Activated CD8-positive, alpha-beta T cell treated with anti-CD3 and anti-CD28 coated beads for 36 hours (primary cell): Measurements from ENCODE around the gene PLEKHO2. TPM values are rescaled to one million over a fixed set of nuclear protein-coding genes. Genes with fewer than 3 reads are reported as not detected.

Experiments used
- ATAC-seq: fragments of 200-7000 bp; cut with Tn5 transposase; one replicate; pipeline ENCODE4 v1.10.0; 2021; ENCODE audit warnings: mild to moderate bottlenecking, moderate library complexity
- CTCF ChIA-PET: fragments of 350-600 bp; sonication (Branson Sonifier 250); formaldehyde crosslinking; loops from one replicate; lab custom pipeline; 2021; ENCODE audit warnings: antibody characterized with exemption; lab: Charles Lee
- POLR2A ChIA-PET: fragments of 350-600 bp; sonication (Branson Sonifier 250); formaldehyde crosslinking; loops from one replicate; lab custom pipeline; 2021; ENCODE audit warnings: antibody characterized with exemption; lab: Charles Lee
- DNase-seq: peaks from one replicate; pipeline ENCODE4 v3.0.0-alpha.2; 2020
- H3K27ac Mint-ChIP-seq: one replicate; pipeline ENCODE4 v1.8.0; 2021; ENCODE audit warnings: mild to moderate bottlenecking, mixed read lengths
- H3K27me3 Mint-ChIP-seq: one replicate; pipeline ENCODE4 v1.8.0; 2021; ENCODE audit warnings: mixed read lengths
- H3K36me3 Mint-ChIP-seq: one replicate; pipeline ENCODE4 v1.8.0; 2021; ENCODE audit warnings: low read depth, mixed read lengths
- H3K4me1 Mint-ChIP-seq: one replicate; pipeline ENCODE4 v1.8.0; 2021; ENCODE audit warnings: low read depth, mixed read lengths
- H3K4me3 Mint-ChIP-seq: one replicate; pipeline ENCODE4 v1.8.0; 2021; ENCODE audit warnings: mild to moderate bottlenecking, moderate library complexity, mixed read lengths
- H3K9me3 Mint-ChIP-seq: one replicate; pipeline ENCODE4 v1.8.0; 2021; ENCODE audit warnings: mixed read lengths
- CTCF ChIP-seq: fragments of 200-600 bp; IDR thresholded peaks from one replicate; pipeline ENCODE4 v1.8.0; 2022; ENCODE audit warnings: antibody characterized with exemption, mild to moderate bottlenecking
- intact Hi-C: fragments of 100-400 bp; cut with micrococcal nuclease; formaldehyde crosslinking; loops from one replicate; pipeline ENCODE4 v1.10.0; 2022
- total RNA-seq, 2 experiments: library from RNA; stranded (reverse); gene quantifications; one replicate each; pipeline ENCODE4 v1.2.3, GENCODE V29; 2021

The PLEKHO2 gene
- total RNA-seq, 2 experiments from 2014 or later, result 10.1 to 10.4 TPM

GRCh38 chr15:64902863-64903262 lies 61.1 kb downstream of the PLEKHO2 start:
- ChIA-PET POLR2A (interaction anchor here (1.1 to 1.7 kb wide), 2 partner anchors 8 to 10 kb away, joined by 3 to 5 read pairs; no protein-coding TSS in a partner anchor), CTCF (interaction anchor here (0.7 to 8.4 kb wide), 6 partner anchors 9 to 1405 kb away, joined by 4 to 35 read pairs (median 8); partner anchors contain the start of gene PLEKHO2)
- H3K27me3 Mint-ChIP-seq, result no peaks in the 10 kb centered on the region
- H3K27ac Mint-ChIP-seq, result no peak overlapping the region
- no peak overlapping the region for H3K4me3 Mint-ChIP-seq
- no peak for DNase-seq
- H3K36me3 Mint-ChIP-seq, result peaks cover 8% of the 10 kb centered on the region
- no peak for TF ChIP-seq CTCF
- no peak for ATAC-seq
- peaks cover 27% of the 10 kb centered on the region for H3K4me1 Mint-ChIP-seq
- H3K9me3 Mint-ChIP-seq, result peaks cover 6% of the 10 kb centered on the region
- intact Hi-C loops, result no loop called here

GRCh38 chr15:64903326-64903950 lies 61.7 kb downstream of the PLEKHO2 start:
- Mint-ChIP-seq H3K27ac (no peak overlapping the region), H3K36me3 (peaks cover 8% of the 10 kb centered on the region), H3K9me3 (peaks cover 6% of the 10 kb centered on the region), H3K4me1 (peaks cover 27% of the 10 kb centered on the region), H3K27me3 (no peaks in the 10 kb centered on the region), H3K4me3 (no peak overlapping the region)
- intact Hi-C loops, result no loop called here
- DNase-seq (no peak), ATAC-seq (no peak)
- no peak for TF ChIP-seq CTCF
- CTCF ChIA-PET, result interaction anchor here (0.7 to 8.4 kb wide), 6 partner anchors 9 to 1405 kb away, joined by 4 to 35 read pairs (median 8); partner anchors contain the start of gene PLEKHO2
- POLR2A ChIA-PET, result interaction anchor here (1.1 to 1.7 kb wide), 2 partner anchors 9 to 10 kb away, joined by 3 to 5 read pairs; no protein-coding TSS in a partner anchor

- CTCF ChIA-PET, result interaction anchor here (1.0 to 8.4 kb wide), 9 partner anchors 10 to 183 kb away, joined by 3 to 35 read pairs (median 6); partner anchors contain the start of gene PLEKHO2
- peaks cover 27% of the 10 kb centered on the region for H3K4me1 Mint-ChIP-seq
- no peak for DNase-seq
- peaks cover 8% of the 10 kb centered on the region for H3K36me3 Mint-ChIP-seq
- H3K9me3 Mint-ChIP-seq, result peaks cover 6% of the 10 kb centered on the region
- no peaks in the 10 kb centered on the region for H3K27me3 Mint-ChIP-seq
- no peak for TF ChIP-seq CTCF
- POLR2A ChIA-PET, result interaction anchor here (1.7 kb wide), 1 partner anchor 11 kb away, joined by 5 read pairs; no protein-coding TSS in a partner anchor
- ATAC-seq, result no peak
- intact Hi-C loops, result no loop called here
- no peak overlapping the region for H3K4me3 Mint-ChIP-seq
- no peak overlapping the region for H3K27ac Mint-ChIP-seq
These were observed 62.5 kb downstream of the PLEKHO2 start for GRCh38 chr15:64904189-64904588.

- Mint-ChIP-seq H3K27ac (peak overlapping the region; percentile 49), H3K27me3 (no peaks in the 10 kb centered on the region), H3K36me3 (peaks cover 5% of the 10 kb centered on the region), H3K9me3 (peaks cover 6% of the 10 kb centered on the region), H3K4me1 (peaks cover 27% of the 10 kb centered on the region), H3K4me3 (peak overlapping the region; percentile 69)
- peak; percentile 88 for DNase-seq
- intact Hi-C loops, result loop anchor here (5.0 kb wide), 1 partner anchor 173 kb away; no protein-coding TSS in a partner anchor
- ChIA-PET CTCF (interaction anchor here (0.8 to 8.4 kb wide), 12 partner anchors 8 to 184 kb away, joined by 3 to 35 read pairs (median 6); no protein-coding TSS in a partner anchor), POLR2A (interaction anchor here (1.5 kb wide), 1 partner anchor 22 kb away, joined by 10 read pairs; no protein-coding TSS in a partner anchor)
- ATAC-seq, result peak; percentile 95
- peak; percentile 89 for TF ChIP-seq CTCF
These were observed 63.6 kb downstream of the PLEKHO2 start for GRCh38 chr15:64905119-64905831.
